HFF-Myc (cell line): Measurements from ENCODE around the gene ATL3.
A peak's percentile ranks its signal among the peaks of the same experiment; 100 is the strongest.
"Not testable (repeated sequence)": the region's sequence is repeated elsewhere in the genome, so short reads cannot be mapped to it uniquely, and the experiment has no call there.

Experiments used
- DNase-seq: peaks from one replicate; pipeline ENCODE4 v3.0.0-alpha.2; 2011; ENCODE audit warnings: low read depth; ENCODE audit errors: extremely low read depth
- H3K4me3 ChIP-seq: replicated peaks from 2 replicates; pipeline ENCODE4 v1.5.1; 2011; ENCODE audit warnings: low read depth, mild to moderate bottlenecking, control low read depth, low read length
- TF ChIP-seq, protein P1 (sequence below): IDR thresholded peaks from 2 replicates; pipeline ENCODE4 v1.5.1; 2012; ENCODE audit warnings: mild to moderate bottlenecking, low read depth, low read length, control low read depth; ENCODE audit errors: missing control alignments

ATL3 gene

DNA sequence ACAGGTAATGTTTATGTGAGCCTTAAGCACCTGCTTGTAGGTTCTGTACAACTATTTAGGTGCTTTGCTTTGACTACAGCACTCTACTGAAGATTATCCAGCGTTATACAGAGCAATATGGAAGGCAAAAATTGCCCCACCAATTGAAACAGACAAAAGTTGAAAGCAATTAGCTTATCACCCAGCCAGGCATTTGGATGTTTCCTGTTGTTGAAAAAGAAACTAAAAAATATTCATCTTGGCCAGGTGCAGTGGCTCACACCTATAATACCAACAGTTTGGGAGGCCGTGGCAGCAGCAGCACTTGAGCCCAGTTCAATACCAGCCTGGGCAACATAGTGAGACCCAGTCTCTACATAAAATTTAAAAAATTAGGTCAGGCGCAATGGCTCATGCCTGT lies 18.5 kb downstream of the ATL3 start:
- TF ChIP-seq, protein P1, sequence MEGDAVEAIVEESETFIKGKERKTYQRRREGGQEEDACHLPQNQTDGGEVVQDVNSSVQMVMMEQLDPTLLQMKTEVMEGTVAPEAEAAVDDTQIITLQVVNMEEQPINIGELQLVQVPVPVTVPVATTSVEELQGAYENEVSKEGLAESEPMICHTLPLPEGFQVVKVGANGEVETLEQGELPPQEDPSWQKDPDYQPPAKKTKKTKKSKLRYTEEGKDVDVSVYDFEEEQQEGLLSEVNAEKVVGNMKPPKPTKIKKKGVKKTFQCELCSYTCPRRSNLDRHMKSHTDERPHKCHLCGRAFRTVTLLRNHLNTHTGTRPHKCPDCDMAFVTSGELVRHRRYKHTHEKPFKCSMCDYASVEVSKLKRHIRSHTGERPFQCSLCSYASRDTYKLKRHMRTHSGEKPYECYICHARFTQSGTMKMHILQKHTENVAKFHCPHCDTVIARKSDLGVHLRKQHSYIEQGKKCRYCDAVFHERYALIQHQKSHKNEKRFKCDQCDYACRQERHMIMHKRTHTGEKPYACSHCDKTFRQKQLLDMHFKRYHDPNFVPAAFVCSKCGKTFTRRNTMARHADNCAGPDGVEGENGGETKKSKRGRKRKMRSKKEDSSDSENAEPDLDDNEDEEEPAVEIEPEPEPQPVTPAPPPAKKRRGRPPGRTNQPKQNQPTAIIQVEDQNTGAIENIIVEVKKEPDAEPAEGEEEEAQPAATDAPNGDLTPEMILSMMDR, result no peak
- DNase-seq, result no peak
- no peak overlapping the region for H3K4me3 ChIP-seq

DNA sequence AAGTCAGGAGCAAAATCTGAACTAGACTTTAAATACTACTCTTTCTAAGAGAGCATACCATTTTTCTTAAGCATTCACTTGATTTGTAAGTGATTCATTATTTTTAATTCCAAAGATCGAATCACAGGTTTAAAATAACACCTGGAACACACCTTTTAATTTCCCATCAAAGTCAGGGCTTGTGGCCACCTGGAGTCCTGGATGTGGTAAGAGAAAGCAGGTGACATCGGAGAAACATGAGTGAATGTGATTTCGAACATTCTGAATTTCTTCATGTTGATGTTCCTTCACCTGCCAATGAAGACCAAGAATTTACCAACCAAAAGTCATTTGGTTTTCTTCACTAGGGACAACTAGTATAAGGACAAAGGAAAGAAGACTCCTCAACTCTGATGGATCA lies 28.0 kb downstream of the ATL3 start:
- no peak overlapping the region for H3K4me3 ChIP-seq
- TF ChIP-seq, protein P1, result no peak
- no peak for DNase-seq

DNA sequence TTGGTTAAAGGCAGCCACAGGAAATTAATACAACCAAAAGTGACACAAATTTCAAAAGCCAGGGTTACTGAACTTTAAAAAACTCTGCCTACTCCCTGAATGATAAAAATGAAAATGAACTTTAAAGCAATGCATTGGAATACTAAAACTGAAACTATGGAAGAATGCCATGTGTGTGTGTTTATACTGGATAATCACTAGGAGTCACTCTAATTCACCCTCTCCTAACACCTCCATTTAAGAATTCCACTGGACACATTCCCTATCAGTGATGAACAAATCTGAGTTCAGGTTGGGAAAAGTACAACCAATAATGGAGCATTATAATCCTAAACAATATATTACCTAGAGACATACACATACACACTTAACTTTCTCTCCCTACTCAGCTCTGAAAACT lies 29.4 kb downstream of the ATL3 start:
- TF ChIP-seq, protein P1, result no peak
- DNase-seq, result no peak

DNA sequence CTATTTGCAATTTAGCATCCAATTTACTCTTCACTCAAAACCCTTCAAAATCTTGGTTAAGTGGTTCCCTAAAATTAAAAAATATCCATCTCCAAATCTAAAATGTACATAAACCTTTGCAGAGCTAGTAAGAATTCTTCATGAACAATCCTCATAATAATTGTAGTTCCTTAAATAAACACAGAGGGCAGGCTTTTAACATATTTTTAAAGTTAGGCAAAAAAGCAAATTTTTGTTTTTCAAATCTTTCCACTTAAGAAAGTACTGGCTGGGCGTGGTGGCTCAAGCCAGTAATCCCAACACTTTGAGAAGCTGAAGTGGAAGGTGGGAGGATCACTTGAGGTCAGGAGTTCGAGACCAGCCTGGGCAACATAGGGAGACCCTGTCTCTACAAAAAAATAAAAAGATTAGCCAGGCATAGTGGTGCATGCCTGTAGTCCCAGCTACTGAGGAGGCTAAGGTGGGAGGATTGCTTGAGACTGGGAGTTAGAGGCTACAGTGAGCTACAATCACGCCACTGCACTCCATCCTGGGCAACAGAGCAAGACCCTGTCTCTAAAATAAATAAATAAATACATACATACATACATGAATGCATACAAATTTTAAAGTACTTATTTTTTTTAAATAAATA lies 31.9 kb downstream of the ATL3 start:
- TF ChIP-seq, protein P1, result peak; percentile 5
- no peak for DNase-seq

More for the DNA sequence above, 29.4 kb downstream of the ATL3 start:
- H3K4me3 ChIP-seq, result no peak overlapping the region

DNA sequence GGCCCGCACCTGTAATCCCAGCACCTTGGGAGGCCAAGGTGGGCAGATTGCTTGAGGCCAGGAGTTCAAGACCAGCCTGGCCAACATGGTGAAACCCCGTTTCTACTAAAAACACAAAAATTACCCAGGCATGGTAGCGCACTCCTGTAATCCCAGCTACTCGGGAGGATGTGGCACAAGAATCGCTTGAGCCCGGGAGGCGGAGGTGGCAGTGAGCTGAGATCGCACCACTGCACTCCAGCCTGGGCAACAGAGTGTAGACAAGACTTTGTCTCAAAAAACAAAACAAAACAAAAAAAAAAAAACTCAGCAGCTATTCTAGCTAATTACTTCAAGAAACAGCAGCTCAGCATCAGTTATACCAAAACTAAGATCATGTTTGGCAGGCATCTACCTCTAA lies 32.7 kb downstream of the ATL3 start:
- not testable (repeated sequence) for H3K4me3 ChIP-seq, DNase-seq

More for the DNA sequence above, 31.9 kb downstream of the ATL3 start:
- H3K4me3 ChIP-seq, result no peak overlapping the region

DNA sequence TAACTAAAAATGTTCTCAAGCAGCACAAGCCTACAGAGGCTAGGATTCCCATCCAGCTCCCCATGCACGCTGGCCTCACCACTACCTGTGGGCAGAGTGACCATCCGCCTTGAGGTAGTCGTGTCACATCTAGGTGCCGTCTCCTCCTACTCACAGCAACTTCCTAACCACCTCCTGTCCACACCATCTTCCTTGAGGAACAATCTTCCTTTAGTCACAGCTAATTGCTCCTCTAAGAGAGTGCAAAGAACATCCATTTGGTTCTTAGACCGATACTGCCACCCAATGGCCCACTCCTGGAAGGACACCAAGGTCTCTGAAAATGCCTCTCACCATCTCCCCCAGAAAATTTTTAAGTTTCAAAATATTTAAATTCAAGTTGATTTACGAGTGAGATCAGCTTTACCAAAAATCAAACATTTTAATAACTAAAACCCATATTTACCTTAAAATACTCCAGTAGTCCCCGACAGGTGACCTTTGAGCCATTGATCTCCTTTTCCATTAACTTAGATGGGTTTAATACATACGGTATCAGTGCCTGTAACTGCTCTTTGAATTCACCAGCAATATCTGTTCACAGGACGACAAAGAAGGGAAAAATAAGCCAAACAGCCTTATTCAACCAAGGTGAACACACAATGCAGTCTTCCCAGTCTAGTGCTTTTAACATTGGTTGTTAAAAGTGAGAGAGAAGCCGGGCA lies 35.3 kb downstream of the ATL3 start:
- DNase-seq, result peak; percentile 32
- H3K4me3 ChIP-seq, result no peak overlapping the region
- TF ChIP-seq, protein P1, result peak; percentile 72

DNA sequence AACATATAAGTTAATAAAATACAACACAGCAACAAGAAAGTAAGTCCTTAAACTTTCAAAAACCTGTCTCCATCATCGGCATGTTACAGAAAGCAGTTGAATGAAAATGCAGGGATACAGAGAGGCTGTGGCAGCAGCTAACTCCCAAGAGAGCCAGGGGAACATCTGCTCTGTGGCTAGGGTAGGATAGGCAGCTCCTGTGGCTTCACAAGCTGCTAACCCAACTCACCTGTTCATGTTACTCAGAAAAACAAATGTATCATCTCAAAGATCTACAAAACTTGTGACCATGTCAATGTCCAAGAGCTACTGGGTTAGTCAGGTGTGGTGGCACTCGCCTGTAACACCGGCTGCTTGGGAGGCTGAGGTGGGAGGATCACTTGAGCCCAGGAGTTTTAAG lies 41.8 kb downstream of the ATL3 start:
- no peak for DNase-seq
- H3K4me3 ChIP-seq, result no peak overlapping the region
- TF ChIP-seq, protein P1, result no peak
